ENCODE results near the gene ZNF557. TPM values are rescaled to one million over a fixed set of nuclear protein-coding genes. Genes with fewer than 3 reads are reported as not detected.

The ZNF557 gene
- polyA plus RNA-seq, 1 donor (not counting 4 experiments of a cell fraction or from before 2014, with no cell fraction given) = 3.3 TPM

GRCh38 chr19:7098096-7098495, 28.6 kb downstream of the ZNF557 start:
- Histone ChIP-seq H3K79me2 (ENCODE audit: control insufficient read depth, insufficient read depth, low read length) (no peaks in the 10 kb centered on the region), H2AFZ (ENCODE audit: control insufficient read depth, low read length) (peak overlapping the region; percentile 99), H3K4me1 (ENCODE audit: control insufficient read depth, extremely low read depth, insufficient read depth, low read length) (peaks cover 4% of the 10 kb centered on the region), H4K20me1 (ENCODE audit: control insufficient read depth, extremely low read depth, insufficient read depth, low read length) (no peaks in the 10 kb centered on the region), H3K9me1 (ENCODE audit: control insufficient read depth, extremely low read depth, insufficient read depth, low read length) (no peaks in the 10 kb centered on the region), H3K27ac (ENCODE audit: control insufficient read depth, insufficient read depth, low read length) (no peak overlapping the region), H3K9ac (ENCODE audit: control insufficient read depth, extremely low read depth, insufficient read depth, low read length) (peak overlapping the region; percentile 91), H3K4me3 (ENCODE audit: control insufficient read depth in 2 of 3, extremely low read depth in 1 of 3, insufficient read depth in 2 of 3, low read depth in 1 of 3, low read length in 3 of 3) (peak overlapping the region; percentile 81 to 88 (median 85)), H3K36me3 (ENCODE audit: control insufficient read depth in 2 of 2, extremely low read depth in 1 of 2, insufficient read depth in 2 of 2, low read length in 2 of 2) (no peaks in the 10 kb centered on the region), H3K4me2 (ENCODE audit: control insufficient read depth, extremely low read depth, insufficient read depth, low read depth, low read length) (peak overlapping the region; percentile 94), H3K9me3 (ENCODE audit: control insufficient read depth, low read depth, low read length) (peaks cover 3% of the 10 kb centered on the region), H3K27me3 (ENCODE audit: control insufficient read depth, extremely low read depth, insufficient read depth, low read length) (no peaks in the 10 kb centered on the region)
- dilution Hi-C loops (cut with MboI; ENCODE audit: extremely low pct_ligation_motif_present, low sequenced_read_pairs) = no loop called here
- no peak for TF ChIP-seq EZH2 (IDR thresholded peaks at IDR 0.05; ENCODE audit: low read length)
- TF ChIP-seq CTCF (optimal IDR thresholded peaks at IDR 0.05 in 1 of 3, IDR thresholded peaks at IDR 0.05 in 1 of 3, conservative IDR thresholded peaks at IDR 0.05 in 1 of 3; ENCODE audit: extremely low read depth in 1 of 3, insufficient read depth in 2 of 3, low read length in 3 of 3) = no peak
- DNase-seq (ENCODE audit: low read depth, low spot score) = no peak
- no peak for FAIRE-seq

- Histone ChIP-seq H3K27me3 (ENCODE audit: control insufficient read depth, extremely low read depth, insufficient read depth, low read length) (no peaks in the 10 kb centered on the region), H3K4me1 (ENCODE audit: control insufficient read depth, extremely low read depth, insufficient read depth, low read length) (peaks cover 4% of the 10 kb centered on the region), H3K4me3 (ENCODE audit: control insufficient read depth in 2 of 3, extremely low read depth in 1 of 3, insufficient read depth in 2 of 3, low read depth in 1 of 3, low read length in 3 of 3) (peak overlapping the region; percentile 81 to 88 (median 85)), H3K9me1 (ENCODE audit: control insufficient read depth, extremely low read depth, insufficient read depth, low read length) (no peaks in the 10 kb centered on the region), H2AFZ (ENCODE audit: control insufficient read depth, low read length) (peak overlapping the region; percentile 99), H3K9ac (ENCODE audit: control insufficient read depth, extremely low read depth, insufficient read depth, low read length) (peak overlapping the region; percentile 91), H3K9me3 (ENCODE audit: control insufficient read depth, low read depth, low read length) (peaks cover 3% of the 10 kb centered on the region), H3K27ac (ENCODE audit: control insufficient read depth, insufficient read depth, low read length) (peak overlapping the region; percentile 78), H3K79me2 (ENCODE audit: control insufficient read depth, insufficient read depth, low read length) (no peaks in the 10 kb centered on the region), H3K4me2 (ENCODE audit: control insufficient read depth, extremely low read depth, insufficient read depth, low read depth, low read length) (peak overlapping the region; percentile 94), H4K20me1 (ENCODE audit: control insufficient read depth, extremely low read depth, insufficient read depth, low read length) (no peaks in the 10 kb centered on the region), H3K36me3 (ENCODE audit: control insufficient read depth in 2 of 2, extremely low read depth in 1 of 2, insufficient read depth in 2 of 2, low read length in 2 of 2) (no peaks in the 10 kb centered on the region)
- peak; percentile 25 for DNase-seq (ENCODE audit: low read depth, low spot score)
- dilution Hi-C loops (cut with MboI; ENCODE audit: extremely low pct_ligation_motif_present, low sequenced_read_pairs) = no loop called here
- TF ChIP-seq CTCF (optimal IDR thresholded peaks at IDR 0.05 in 1 of 3, IDR thresholded peaks at IDR 0.05 in 1 of 3, conservative IDR thresholded peaks at IDR 0.05 in 1 of 3; ENCODE audit: extremely low read depth in 1 of 3, insufficient read depth in 2 of 3, low read length in 3 of 3) (no peak), EZH2 (IDR thresholded peaks at IDR 0.05; ENCODE audit: low read length) (no peak)
- FAIRE-seq = peak; percentile 55
Observed at GRCh38 chr19:7098701-7099596, 29.4 kb downstream of the ZNF557 start.

Measured in keratinocyte (primary cell).